Lower leg skin (tissue), 4 donors: ENCODE results near the gene ACIN1. TPM values are rescaled to one million over a fixed set of nuclear protein-coding genes. Genes with fewer than 3 reads are reported as not detected.

Experiments
- DNase-seq, 2 donors: peaks; one replicate each; pipeline ENCODE4 v3.0.0-alpha.2; 2019; ENCODE audit warnings: low spot score in 2 of 2
- H3K4me3 ChIP-seq: fragments of 200-600 bp; sonication (generic); 2 replicates; pipeline ENCODE4 v1.5.1; 2017; ENCODE audit warnings: mild to moderate bottlenecking, low read depth; ENCODE audit not compliant: poor library complexity, severe bottlenecking
- CTCF ChIP-seq, 3 donors: fragments of 450-650 bp; IDR thresholded peaks; one replicate each; pipeline ENCODE4 v1.5.1; 2016; ENCODE audit warnings: antibody characterized with exemption in 3 of 3, mild to moderate bottlenecking in 3 of 3, moderate library complexity in 2 of 3
- POLR2A ChIP-seq, 2 donors: fragments of 450-650 bp; IDR thresholded peaks; one replicate each; pipeline ENCODE4 v1.6.1; 2016 to 2017; ENCODE audit warnings: antibody characterized with exemption in 2 of 2, mild to moderate bottlenecking in 1 of 2, moderate library complexity in 1 of 2
- WGBS, 2 donors: methylation state at CpG; one replicate each; pipeline ENCODE4 v1.1.5; 2018; 5-methylcytosine and 5-hydroxymethylcytosine counted together
- intact Hi-C: fragments of 100-400 bp; cut with DNase I; formaldehyde crosslinking; loops from one replicate; pipeline ENCODE4 v1.15.0; 2023; ENCODE audit warnings: low total_unique reads
- total RNA-seq, 4 donors: library from RNA; depleted of rRNA; stranded (reverse); fragments of >200 nt; gene quantifications; one replicate each; pipeline ENCODE4 v1.1.0, GENCODE V29; 2016

ACIN1 gene
- total RNA-seq, 4 donors from 2014 or later: 52.7 to 97.5 (median 79.8) TPM

- H3K4me3 ChIP-seq: peak within 1 kb of the TSS; percentile 88
- WGBS, 2 donors: 0 to 1% methylated on average over 30 to 35 of the region's 36 CpGs
- TF ChIP-seq CTCF (IDR thresholded peaks at IDR 0.05): no peak
- no peak for TF ChIP-seq POLR2A (IDR thresholded peaks at IDR 0.05)
- peak; percentile 91 to 96 for DNase-seq
- intact Hi-C loops: no loop called here
Measured at GRCh38 chr14:23034498-23035302, 60.2 kb downstream of the ACIN1 start, which contains the start of gene PSMB5. Gene PSMB5, minus strand, starts transcription at chr14:23034900. Its CDS starts 19 bp downstream, at chr14:23034881.

- peak overlapping the region; percentile 88 for H3K4me3 ChIP-seq
- no peak for TF ChIP-seq CTCF (IDR thresholded peaks at IDR 0.05)
- TF ChIP-seq POLR2A (IDR thresholded peaks at IDR 0.05): no peak
- intact Hi-C loops: no loop called here
- WGBS, 2 donors: 41 to 43% methylated on average over 17 of the region's 17 CpGs
- no peak for DNase-seq
Measured at GRCh38 chr14:23033801-23034497, 61.0 kb downstream of the ACIN1 start.

- no peak for TF ChIP-seq POLR2A (IDR thresholded peaks at IDR 0.05)
- no peak for TF ChIP-seq CTCF (IDR thresholded peaks at IDR 0.05)
- intact Hi-C loops: no loop called here
- whole genome bisulfite sequencing, 2 donors: 95 to 96% methylated on average over 10 of the region's 10 CpGs
- DNase-seq: no peak
- no peak overlapping the region for H3K4me3 ChIP-seq
Measured at GRCh38 chr14:23033251-23033727, 61.6 kb downstream of the ACIN1 start.

- 99% methylated on average over 4 of the region's 4 CpGs for WGBS, 2 donors
- intact Hi-C loops: no loop called here
- no peak for DNase-seq
- H3K4me3 ChIP-seq: no peak overlapping the region
- no peak for TF ChIP-seq POLR2A (IDR thresholded peaks at IDR 0.05)
- TF ChIP-seq CTCF (IDR thresholded peaks at IDR 0.05): no peak
Measured at GRCh38 chr14:23030936-23031335, 64.0 kb downstream of the ACIN1 start.

- no peak for DNase-seq
- H3K4me3 ChIP-seq: no peak overlapping the region
- WGBS, 2 donors: 68 to 71% methylated on average over 2 of the region's 2 CpGs
- intact Hi-C loops: no loop called here
- TF ChIP-seq POLR2A (IDR thresholded peaks at IDR 0.05) (no peak), CTCF (IDR thresholded peaks at IDR 0.05) (no peak)
Measured at GRCh38 chr14:23028799-23029198, 66.1 kb downstream of the ACIN1 start.
